ENCODE results near the gene NDUFA13. TPM values are rescaled to one million over a fixed set of nuclear protein-coding genes. Genes with fewer than 3 reads are reported as not detected.

The NDUFA13 gene
- total RNA-seq, 1 donor from 2014 or later: 1,367 TPM

- DNase-seq (no peak), ATAC-seq (ENCODE audit: poor library complexity) (no peak)
- intact Hi-C loops (cut with DNase I): loop anchor here (10.0 kb wide), 1 partner anchor 405 kb away; no protein-coding TSS in a partner anchor
These were observed 23.7 kb downstream of the NDUFA13 start for GRCh38 chr19:19539698-19540063.

- intact Hi-C loops (cut with DNase I): no loop called here
- peak; percentile 84 for DNase-seq
These were observed 24.2 kb downstream of the NDUFA13 start for GRCh38 chr19:19540064-19540714.

GRCh38 chr19:19540715-19541515 lies 24.9 kb downstream of the NDUFA13 start:
- DNase-seq (peak; percentile 69), ATAC-seq (ENCODE audit: poor library complexity) (peak; percentile 32)
- intact Hi-C loops (cut with DNase I): no loop called here

More at GRCh38 chr19:19540064-19540714, 24.2 kb downstream of the NDUFA13 start:
- ATAC-seq (ENCODE audit: poor library complexity): peak; percentile 34

- intact Hi-C loops (cut with DNase I): no loop called here
These were observed 25.6 kb downstream of the NDUFA13 start for GRCh38 chr19:19541616-19542015.

GRCh38 chr19:19542507-19542906 lies 26.5 kb downstream of the NDUFA13 start:
- DNase-seq: no peak
- intact Hi-C loops (cut with DNase I): no loop called here
- no peak for ATAC-seq (ENCODE audit: poor library complexity)

More at GRCh38 chr19:19541616-19542015, 25.6 kb downstream of the NDUFA13 start:
- DNase-seq (no peak), ATAC-seq (ENCODE audit: poor library complexity) (no peak)

GRCh38 chr19:19543101-19543500 lies 27.1 kb downstream of the NDUFA13 start:
- no peak for DNase-seq
- no peak for ATAC-seq (ENCODE audit: poor library complexity)
- intact Hi-C loops (cut with DNase I): no loop called here

- intact Hi-C loops (cut with DNase I): no loop called here
- no peak for DNase-seq
- no peak for ATAC-seq (ENCODE audit: poor library complexity)
These were observed 27.6 kb downstream of the NDUFA13 start for GRCh38 chr19:19543640-19544039.

- ATAC-seq (ENCODE audit: poor library complexity): no peak
- intact Hi-C loops (cut with DNase I): no loop called here
- DNase-seq: no peak
These were observed 28.4 kb downstream of the NDUFA13 start for GRCh38 chr19:19544257-19544953.

- ATAC-seq (ENCODE audit: poor library complexity): no peak
- intact Hi-C loops (cut with DNase I): no loop called here
- DNase-seq: no peak
These were observed 29.0 kb downstream of the NDUFA13 start for GRCh38 chr19:19544954-19545591.

GRCh38 chr19:19545707-19546106 lies 29.7 kb downstream of the NDUFA13 start:
- ATAC-seq (ENCODE audit: poor library complexity) (no peak), DNase-seq (no peak)
- intact Hi-C loops (cut with DNase I): no loop called here

GRCh38 chr19:19546751-19547162 lies 30.7 kb downstream of the NDUFA13 start:
- peak; percentile 82 for ATAC-seq (ENCODE audit: poor library complexity)
- peak; percentile 77 for DNase-seq

GRCh38 chr19:19547674-19548336 lies 31.8 kb downstream of the NDUFA13 start:
- no peak for DNase-seq
- peak; percentile 74 for ATAC-seq (ENCODE audit: poor library complexity)
- intact Hi-C loops (cut with DNase I): no loop called here

More at GRCh38 chr19:19546751-19547162, 30.7 kb downstream of the NDUFA13 start:
- intact Hi-C loops (cut with DNase I): no loop called here

- intact Hi-C loops (cut with DNase I): no loop called here
- DNase-seq: no peak
- ATAC-seq (ENCODE audit: poor library complexity): no peak
These were observed 33.1 kb downstream of the NDUFA13 start for GRCh38 chr19:19548915-19549759.

- intact Hi-C loops (cut with DNase I): no loop called here
- DNase-seq (no peak), ATAC-seq (ENCODE audit: poor library complexity) (peak; percentile 2)
These were observed 33.9 kb downstream of the NDUFA13 start for GRCh38 chr19:19549804-19550464.

- intact Hi-C loops (cut with DNase I): no loop called here
- no peak for DNase-seq
- ATAC-seq (ENCODE audit: poor library complexity): no peak
These were observed 34.5 kb downstream of the NDUFA13 start for GRCh38 chr19:19550485-19550929.

GRCh38 chr19:19550972-19551852 lies 35.2 kb downstream of the NDUFA13 start:
- no peak for ATAC-seq (ENCODE audit: poor library complexity)
- DNase-seq: no peak
- intact Hi-C loops (cut with DNase I): no loop called here
